Ascending aorta (tissue), 2 donors: ENCODE data around the gene ATF3. TPM values are rescaled to one million over a fixed set of nuclear protein-coding genes. Genes with fewer than 3 reads are reported as not detected.

Source experiments
- DNase-seq, 2 donors: peaks; one replicate each; pipeline ENCODE4 v3.0.0-alpha.2; 2019; ENCODE audit warnings: low spot score in 2 of 2
- H3K27ac ChIP-seq, 2 donors: fragments of 200-600 bp; sonication (generic); one replicate each; pipeline ENCODE4 v1.5.1; 2016 to 2017; ENCODE audit warnings: mild to moderate bottlenecking in 1 of 2
- H3K27me3 ChIP-seq: fragments of 200-600 bp; sonication (generic); one replicate; pipeline ENCODE4 v1.5.1; 2017
- H3K36me3 ChIP-seq, 2 donors: fragments of 200-600 bp; sonication (generic); one replicate each; pipeline ENCODE4 v1.5.1; 2016
- H3K4me1 ChIP-seq, 2 donors: fragments of 200-600 bp; sonication (generic); one replicate each; pipeline ENCODE4 v1.5.1; 2016 to 2017; ENCODE audit warnings: mild to moderate bottlenecking in 1 of 2
- H3K4me3 ChIP-seq, 2 donors: fragments of 200-600 bp; sonication (generic); one replicate each; pipeline ENCODE4 v1.5.1; 2016 to 2017; ENCODE audit warnings: mild to moderate bottlenecking in 1 of 2
- H3K9me3 ChIP-seq, 2 donors: fragments of 200-600 bp; sonication (generic); one replicate each; pipeline ENCODE4 v1.5.1; 2016
- intact Hi-C: fragments of 100-400 bp; cut with DNase I; formaldehyde crosslinking; loops from one replicate; pipeline ENCODE4 v1.15.1; 2023
- total RNA-seq: library from RNA; depleted of rRNA; stranded (reverse); fragments of >200 nt; gene quantifications from one replicate; pipeline ENCODE4 v1.1.0, GENCODE V29; 2016
- TF ChIP-seq, protein P1 (sequence below), 3 experiments: fragments of 200-600 bp in 2 of 3; fragments of 450-650 bp in 1 of 3; sonication (generic) in 2 of 3; IDR thresholded peaks; one replicate each; pipeline ENCODE4 v1.5.1; 2016 to 2019; ENCODE audit warnings: antibody characterized with exemption in 3 of 3, mild to moderate bottlenecking in 1 of 3, moderate library complexity in 1 of 3

Gene ATF3
- total RNA-seq, 1 donor from 2014 or later = 79.1 TPM

DNA sequence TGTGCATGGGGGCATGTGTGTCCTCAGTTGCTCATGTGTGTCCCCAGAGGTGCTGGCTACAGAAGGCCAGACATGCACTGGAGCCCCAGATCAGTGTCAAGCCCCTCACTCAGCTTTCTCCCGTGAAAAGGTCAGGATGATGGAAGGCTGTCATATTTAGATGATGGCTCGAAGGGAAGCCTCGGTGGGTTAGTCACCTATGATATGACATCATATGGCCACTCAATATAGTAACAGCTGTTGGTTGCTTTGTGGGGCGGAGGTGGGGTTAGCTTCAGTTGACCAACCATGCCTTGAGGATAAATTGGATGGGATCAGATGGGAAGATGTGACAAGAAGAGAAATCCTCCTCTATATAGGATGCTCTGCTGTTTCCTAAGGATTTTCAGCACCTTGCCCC is 43.5 kb upstream of the ATF3 start:
- Histone ChIP-seq H3K36me3 (no peaks in the 10 kb centered on the region), H3K9me3 (no peaks in the 10 kb centered on the region), H3K4me1 (peaks cover 4 to 10% of the 10 kb centered on the region in 2 donors), H3K27me3 (no peaks in the 10 kb centered on the region), H3K27ac (peak overlapping the region in 1 of 2 donors; percentile 25), H3K4me3 (no peak overlapping the region)
- TF ChIP-seq, protein P1, sequence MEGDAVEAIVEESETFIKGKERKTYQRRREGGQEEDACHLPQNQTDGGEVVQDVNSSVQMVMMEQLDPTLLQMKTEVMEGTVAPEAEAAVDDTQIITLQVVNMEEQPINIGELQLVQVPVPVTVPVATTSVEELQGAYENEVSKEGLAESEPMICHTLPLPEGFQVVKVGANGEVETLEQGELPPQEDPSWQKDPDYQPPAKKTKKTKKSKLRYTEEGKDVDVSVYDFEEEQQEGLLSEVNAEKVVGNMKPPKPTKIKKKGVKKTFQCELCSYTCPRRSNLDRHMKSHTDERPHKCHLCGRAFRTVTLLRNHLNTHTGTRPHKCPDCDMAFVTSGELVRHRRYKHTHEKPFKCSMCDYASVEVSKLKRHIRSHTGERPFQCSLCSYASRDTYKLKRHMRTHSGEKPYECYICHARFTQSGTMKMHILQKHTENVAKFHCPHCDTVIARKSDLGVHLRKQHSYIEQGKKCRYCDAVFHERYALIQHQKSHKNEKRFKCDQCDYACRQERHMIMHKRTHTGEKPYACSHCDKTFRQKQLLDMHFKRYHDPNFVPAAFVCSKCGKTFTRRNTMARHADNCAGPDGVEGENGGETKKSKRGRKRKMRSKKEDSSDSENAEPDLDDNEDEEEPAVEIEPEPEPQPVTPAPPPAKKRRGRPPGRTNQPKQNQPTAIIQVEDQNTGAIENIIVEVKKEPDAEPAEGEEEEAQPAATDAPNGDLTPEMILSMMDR (IDR thresholded peaks at IDR 0.05) = no peak
- intact Hi-C loops = loop anchor here (10.0 kb wide), 1 partner anchor 530 kb away; the partner anchor contains the start of genes DTL and INTS7
- no peak for DNase-seq

DNA sequence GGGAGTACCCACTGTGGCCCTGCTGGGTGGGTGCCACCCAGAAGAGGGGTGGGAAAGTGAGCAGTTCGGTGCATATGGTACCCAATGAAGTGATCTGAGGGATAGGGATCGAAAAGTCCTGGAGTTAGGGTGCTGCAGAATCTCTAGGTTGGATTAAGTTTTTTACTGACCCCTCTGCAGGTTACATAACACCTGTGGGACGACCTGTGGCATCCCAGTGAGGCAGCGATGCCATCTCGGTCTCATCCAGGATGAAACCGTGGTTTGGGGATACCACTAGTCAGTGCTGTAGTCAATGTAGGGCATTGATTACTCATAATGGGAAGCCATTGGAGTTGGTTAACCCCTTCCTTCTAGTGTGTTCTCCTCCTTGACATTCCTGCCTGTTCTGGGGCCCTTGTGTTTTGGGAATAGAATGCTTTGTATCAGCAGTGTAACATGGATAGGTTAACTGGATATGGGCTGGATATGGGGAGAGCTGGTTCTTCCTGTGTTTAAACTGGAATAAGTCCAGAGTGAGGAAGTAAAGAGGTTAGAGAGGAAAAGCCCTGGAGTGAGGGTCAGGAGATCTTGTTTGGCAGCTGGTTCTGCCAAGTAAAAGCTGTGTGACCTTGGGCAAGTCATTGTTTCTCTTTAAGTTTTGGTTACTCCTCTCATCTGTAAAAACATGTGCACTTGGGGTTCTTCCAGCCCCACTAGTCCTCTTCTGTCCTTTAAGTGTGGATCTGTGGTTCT is 42.8 kb upstream of the ATF3 start:
- Histone ChIP-seq H3K27me3 (no peaks in the 10 kb centered on the region), H3K27ac (peak overlapping the region; percentile 54 to 61), H3K9me3 (no peaks in the 10 kb centered on the region), H3K4me3 (no peak overlapping the region), H3K4me1 (peaks cover 4 to 10% of the 10 kb centered on the region in 2 donors), H3K36me3 (no peaks in the 10 kb centered on the region)
- intact Hi-C loops = loop anchor here (10.0 kb wide), 1 partner anchor 531 kb away; the partner anchor contains the start of genes DTL and INTS7
- TF ChIP-seq, protein P1 (IDR thresholded peaks at IDR 0.05) = no peak
- DNase-seq = no peak

DNA sequence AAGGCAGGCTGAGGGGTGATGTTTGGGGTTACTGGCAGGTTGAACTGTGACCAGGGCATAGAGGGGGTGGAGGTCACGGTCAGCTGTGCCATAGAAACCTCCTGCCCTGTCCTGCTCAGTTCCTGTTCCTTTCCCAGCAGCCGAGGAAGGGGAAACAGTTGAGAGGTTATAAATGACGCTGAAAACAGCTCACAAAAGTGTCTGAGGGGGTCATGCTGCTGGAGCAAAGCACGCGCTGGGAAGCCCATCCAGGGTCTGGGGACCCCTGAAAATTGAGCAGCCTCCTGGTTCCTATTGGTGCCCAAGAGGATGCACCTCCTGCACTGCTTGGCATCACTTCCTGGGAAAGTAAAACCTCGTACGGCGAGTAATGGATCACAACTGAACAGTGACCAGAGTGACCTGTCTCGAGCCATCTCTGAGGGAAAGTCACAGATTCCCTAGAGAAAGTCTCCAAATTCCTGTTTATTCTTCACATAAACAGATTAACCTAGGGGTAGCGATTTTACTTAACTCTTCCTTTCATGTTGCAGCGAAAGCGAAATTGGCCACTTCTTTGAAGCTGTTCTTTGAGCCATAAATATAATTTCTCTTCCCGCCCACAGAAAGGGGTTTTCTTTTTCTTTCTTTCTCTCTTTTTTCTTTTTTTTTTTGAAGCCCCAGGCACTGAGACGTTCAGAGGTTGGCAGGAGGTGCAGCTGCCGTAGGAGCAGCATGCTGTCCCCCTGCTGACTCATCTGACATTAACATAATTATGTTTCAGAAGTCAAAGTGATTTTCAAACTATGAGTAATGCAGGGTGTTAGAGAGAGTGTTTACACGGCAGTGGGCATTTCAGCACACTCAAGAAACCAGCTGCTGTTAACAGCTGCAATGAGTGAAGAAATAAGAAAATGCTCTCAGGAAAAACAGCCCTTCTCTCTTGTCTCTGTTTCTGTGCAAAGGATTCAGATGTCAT is 41.8 kb upstream of the ATF3 start:
- no peaks in the 10 kb centered on the region for H3K27me3 ChIP-seq
- peaks cover 4 to 10% of the 10 kb centered on the region in 2 donors for H3K4me1 ChIP-seq
- DNase-seq = no peak
- TF ChIP-seq, protein P1 (IDR thresholded peaks at IDR 0.05) = no peak
- no peaks in the 10 kb centered on the region for H3K36me3 ChIP-seq
- peak overlapping the region; percentile 51 to 60 for H3K4me3 ChIP-seq
- intact Hi-C loops = loop anchor here (10.0 kb wide), 1 partner anchor 532 kb away; the partner anchor contains the start of genes DTL and INTS7
- H3K9me3 ChIP-seq = no peaks in the 10 kb centered on the region
- peak overlapping the region; percentile 54 to 61 for H3K27ac ChIP-seq

DNA sequence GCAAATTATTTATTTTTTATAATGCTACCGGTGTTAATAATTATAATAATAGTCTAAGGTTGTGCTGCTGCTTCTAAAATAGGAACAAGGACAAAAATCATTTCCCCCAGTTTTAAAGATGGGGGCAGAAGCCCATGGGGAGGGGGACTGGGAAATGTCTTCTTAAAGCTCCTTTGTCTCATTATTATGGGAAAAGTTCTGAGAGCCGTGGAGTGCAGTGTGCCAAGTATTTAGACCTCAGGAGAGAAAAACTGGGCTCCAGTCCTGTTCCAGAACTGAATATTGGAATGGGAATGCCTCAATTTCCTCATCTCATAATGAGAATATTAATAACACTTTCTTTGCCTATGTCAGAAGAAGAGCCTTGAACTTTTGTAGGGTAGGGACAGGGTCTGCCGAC is 40.9 kb upstream of the ATF3 start:
- no peaks in the 10 kb centered on the region for H3K9me3 ChIP-seq
- H3K36me3 ChIP-seq = no peaks in the 10 kb centered on the region
- no peaks in the 10 kb centered on the region for H3K27me3 ChIP-seq
- peak overlapping the region in 1 of 2 donors; percentile 61 for H3K27ac ChIP-seq
- peak overlapping the region in 1 of 2 donors; percentile 60 for H3K4me3 ChIP-seq
- TF ChIP-seq, protein P1 (IDR thresholded peaks at IDR 0.05) = no peak
- H3K4me1 ChIP-seq = peaks cover 0 to 4% of the 10 kb centered on the region in 2 donors
- intact Hi-C loops = loop anchor here (10.0 kb wide), 1 partner anchor 533 kb away; the partner anchor contains the start of genes DTL and INTS7
- DNase-seq = no peak

DNA sequence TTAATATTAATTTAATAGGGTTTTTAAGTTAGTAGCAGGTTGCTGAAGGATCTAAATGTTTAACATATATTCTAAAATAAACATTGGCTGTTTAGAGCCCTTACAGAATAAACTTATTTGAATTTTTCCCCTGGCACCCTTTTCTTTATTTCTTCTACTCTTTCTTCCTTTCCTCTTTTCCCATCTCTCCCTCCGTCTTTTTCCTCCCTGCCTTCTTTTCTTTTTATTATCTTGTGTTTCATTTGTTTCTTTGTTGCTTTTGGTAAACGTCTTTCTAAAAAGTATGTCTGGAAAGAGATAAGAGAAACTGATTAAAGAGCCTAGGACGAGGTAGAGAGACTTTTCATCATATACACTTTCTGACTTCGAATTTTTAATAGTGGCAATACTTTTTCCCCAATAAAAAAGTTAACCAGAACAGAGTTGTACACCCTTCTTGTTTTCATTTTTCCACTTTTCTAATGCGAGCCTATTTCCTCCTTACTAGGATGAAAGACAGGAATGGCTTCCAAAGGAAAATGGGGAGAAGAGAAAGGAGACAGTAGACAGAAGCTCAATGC is 39.5 kb upstream of the ATF3 start:
- H3K27me3 ChIP-seq = no peaks in the 10 kb centered on the region

More for the DNA sequence above, 39.5 kb upstream of the ATF3 start:
- peaks cover 0 to 4% of the 10 kb centered on the region in 2 donors for H3K4me1 ChIP-seq
- no peaks in the 10 kb centered on the region for H3K36me3 ChIP-seq
- TF ChIP-seq, protein P1 (IDR thresholded peaks at IDR 0.05) = no peak
- no peaks in the 10 kb centered on the region for H3K9me3 ChIP-seq
- no peak overlapping the region for H3K4me3 ChIP-seq
- DNase-seq = no peak
- intact Hi-C loops = loop anchor here (10.0 kb wide), 1 partner anchor 534 kb away; the partner anchor contains the start of genes DTL and INTS7
- H3K27ac ChIP-seq = no peak overlapping the region
